HepG2 (cell line): ENCODE data around the gene PDIA2. TPM values are rescaled to one million over a fixed set of nuclear protein-coding genes. Genes with fewer than 3 reads are reported as not detected.

ENCODE experiments used
- ATAC-seq: fragments of 200-7000 bp; cut with Tn5 transposase; 3 replicates; pipeline ENCODE4 v1.9.1; 2020; ENCODE audit warnings: mild to moderate bottlenecking, moderate library complexity
- BruUV-seq: library from RNA; stranded (reverse); fragments of 400-500 nt; replicated peaks from 2 replicates; lab custom pipeline; 2021; lab: Mats Ljungman, UMichigan
- CTCF ChIA-PET: fragments of 300-600 bp; formaldehyde crosslinking; extraction: SDS; loops from one replicate; lab custom pipeline; 2021; ENCODE audit warnings: low total read pairs, inconsistent platforms, low intra/inter-chr PET ratio; lab: Yijun Ruan, JAX
- POLR2A ChIA-PET: fragments of 350-600 bp; sonication (Branson Sonifier 250); formaldehyde crosslinking; loops from one replicate; lab custom pipeline; 2020; ENCODE audit warnings: antibody characterized with exemption, inconsistent platforms; lab: Yijun Ruan, JAX
- DNase-seq: peaks from one replicate; pipeline ENCODE4 v3.0.0-alpha.2; 2015; ENCODE audit warnings: low spot score
- FAIRE-seq: peaks from 3 replicates; lab custom pipeline; 2011; peaks lifted over from hg19 to GRCh38; lab: Jason Lieb, UNC
- H2AFZ ChIP-seq: one replicate; pipeline ENCODE4 v1.6.1; 2011; ENCODE audit warnings: low read length, inconsistent platforms
- H3K27ac ChIP-seq: fragments of 300-600 bp; 3 replicates; pipeline ENCODE4 v1.8.0; 2011; ENCODE audit warnings: mixed run types, mild to moderate bottlenecking, mixed read lengths, low read length, inconsistent platforms; ENCODE audit not compliant: insufficient read depth; ENCODE audit errors: extremely low read length
- H3K27me3 ChIP-seq, 2 experiments: fragments of 200-600 bp in 1 of 2; 2 replicates in 1 of 2; 3 replicates in 1 of 2; pipeline versions ENCODE4 v1.6.0 to v1.8.0; 2011; ENCODE audit warnings: low read length in 2 of 2, mild to moderate bottlenecking in 2 of 2, moderate library complexity in 2 of 2, inconsistent platforms in 1 of 2; ENCODE audit not compliant: insufficient read depth in 2 of 2, control insufficient read depth in 1 of 2
- H3K36me3 ChIP-seq, 2 experiments: fragments of 200-600 bp in 1 of 2; replicated peaks in 1 of 2; 2 replicates in 1 of 2; 3 replicates in 1 of 2; pipeline versions ENCODE4 v1.5.1 to v1.8.0; 2011; ENCODE audit warnings: low read length in 2 of 2, inconsistent platforms in 1 of 2; ENCODE audit not compliant: insufficient read depth in 2 of 2, control insufficient read depth in 1 of 2
- H3K4me1 ChIP-seq: 2 replicates; pipeline ENCODE4 v1.5.1; 2012; ENCODE audit warnings: low read length, inconsistent platforms; ENCODE audit not compliant: insufficient read depth
- H3K4me2 ChIP-seq: 2 replicates; pipeline ENCODE4 v1.6.0; 2011; ENCODE audit warnings: low read depth, low read length, inconsistent platforms
- H3K4me3 ChIP-seq, 3 experiments: fragments of 200-600 bp in 1 of 3; sonication (generic), shearing (Covaris generic) in 1 of 3; replicated peaks in 1 of 3; 2 replicates each; pipeline ENCODE4 v1.5.1; 2011 to 2016; ENCODE audit warnings: low read length in 3 of 3, inconsistent platforms in 2 of 3, low read depth in 2 of 3, mild to moderate bottlenecking in 2 of 3, control low read depth in 1 of 3, mixed read lengths in 1 of 3; ENCODE audit not compliant: insufficient read depth in 1 of 3
- H3K79me2 ChIP-seq: one replicate; pipeline ENCODE4 v1.6.1; 2011; ENCODE audit warnings: low read length, inconsistent platforms; ENCODE audit not compliant: insufficient read depth
- H3K9ac ChIP-seq: 2 replicates; pipeline ENCODE4 v1.6.0; 2011; ENCODE audit warnings: mild to moderate bottlenecking, low read depth, low read length, inconsistent platforms; ENCODE audit not compliant: insufficient read depth
- H3K9me3 ChIP-seq: 2 replicates; pipeline ENCODE4 v1.5.1; 2012; ENCODE audit warnings: mild to moderate bottlenecking, low read length
- H4K20me1 ChIP-seq: 2 replicates; pipeline ENCODE4 v1.6.0; 2011; ENCODE audit warnings: inconsistent platforms, mild to moderate bottlenecking, low read length, moderate library complexity; ENCODE audit not compliant: insufficient read depth
- HNRNPH1 ChIP-seq: fragments of 200-400 bp; formaldehyde crosslinking; optimal IDR thresholded peaks from 2 replicates; pipeline ENCODE3; 2017; ENCODE audit warnings: mild to moderate bottlenecking, low read depth, low read length
- ZNF276 ChIP-seq: sonication (generic); formaldehyde crosslinking; IDR thresholded peaks from 2 replicates; pipeline ENCODE4 v1.4.0; 2020; ENCODE audit warnings: mild to moderate bottlenecking, low read depth, missing genetic modification reagents
- ZNF768 ChIP-seq: sonication (generic); formaldehyde crosslinking; IDR thresholded peaks from 2 replicates; pipeline ENCODE4 v1.4.0; 2020; ENCODE audit warnings: missing genetic modification reagents
- WGBS: methylation state at CpG from one replicate; pipeline ENCODE4 v1.1.6; 2017; ENCODE audit warnings: low lambda C conversion rate; 5-methylcytosine and 5-hydroxymethylcytosine counted together
- in situ Hi-C: cut with HindIII; loops from 2 replicates; pipeline ENCODE4 v1.10.0; 2017; ENCODE audit warnings: low pct_unique_long_range_greater_than_20kb; ENCODE audit not compliant: extremely low pct_ligation_motif_present
- intact Hi-C: fragments of 100-400 bp; cut with micrococcal nuclease; formaldehyde crosslinking; loops from one replicate; pipeline ENCODE4 v1.10.0; 2022; ENCODE audit not compliant: unreplicated experiment
- polyA plus RNA-seq, 8 experiments: library from polyadenylated mRNA; depleted of rRNA in 3 of 8; stranded (reverse) in 7 of 8; unstranded in 1 of 8; fragments of >200 nt; fragmentation: Illumina TruSeq in 4 of 8; extraction: Trizol in 4 of 8; gene quantifications; 2 replicates each; pipeline versions ENCODE4 v1.2.1 to v1.2.3, GENCODE V29; 2011 to 2016; ENCODE audit warnings: low read depth in 4 of 8, missing spikeins in 1 of 8, mixed read lengths in 1 of 8; ENCODE audit not compliant: insufficient read depth in 1 of 8
- total RNA-seq, 5 experiments: library from RNA; depleted of rRNA; stranded (reverse); fragments of >200 nt; fragmentation: Illumina TruSeq; extraction: Trizol; gene quantifications; 2 replicates each; pipeline ENCODE4 v1.2.3, GENCODE V29; 2016; ENCODE audit warnings: low read depth in 1 of 5

PDIA2 gene
- total and polyA plus RNA-seq, 2 of the 13 experiments (the other 11 are each of a cell fraction or from before 2014, with no cell fraction given): 0.35 to 1.9 TPM

- no peak overlapping the region for H3K9ac ChIP-seq
- H3K4me1 ChIP-seq: no peaks in the 10 kb centered on the region
- ATAC-seq (no peak), DNase-seq (no peak), FAIRE-seq (no peak)
- TF ChIP-seq ZNF768 (CRISPR knock-in tag): no peak
- no TSS peak for BruUV-seq
- ChIA-PET CTCF (no interaction called here), POLR2A (no interaction called here)
- H3K27ac ChIP-seq: no peak overlapping the region
- WGBS: 97% methylated on average over 23 of the region's 29 CpGs
- no peak overlapping the region for H3K4me3 ChIP-seq
- no peaks in the 10 kb centered on the region for H3K27me3 ChIP-seq
- H2AFZ ChIP-seq: no peak overlapping the region
- in situ Hi-C loops (no loop called here), intact Hi-C loops (no loop called here)
- no peak overlapping the region for H3K4me2 ChIP-seq
- H4K20me1 ChIP-seq: no peaks in the 10 kb centered on the region
- no peaks in the 10 kb centered on the region for H3K79me2 ChIP-seq
- no peaks in the 10 kb centered on the region for H3K9me3 ChIP-seq
- peaks cover 13 to 25% of the 10 kb centered on the region in 2 experiments; a peak in 4 of 5 replicates for H3K36me3 ChIP-seq
Observed at GRCh38 chr16:262121-262745, 20.7 kb upstream of the PDIA2 start.

- no peak for TF ChIP-seq HNRNPH1
- no peak for TF ChIP-seq ZNF276 (CRISPR knock-in tag)
- WGBS: 98% methylated on average over 22 of the region's 35 CpGs
- peaks cover 6% of the 10 kb centered on the region for H3K4me1 ChIP-seq
- H3K4me2 ChIP-seq: no peak overlapping the region
- no peak for FAIRE-seq
- no peak overlapping the region for H2AFZ ChIP-seq
- in situ Hi-C loops (no loop called here), intact Hi-C loops (no loop called here)
- POLR2A ChIA-PET: no interaction called here
- no peak overlapping the region for H3K9ac ChIP-seq
- DNase-seq: no peak
- no peaks in the 10 kb centered on the region for H3K79me2 ChIP-seq
- peaks cover 13 to 25% of the 10 kb centered on the region in 2 experiments; a peak in 4 of 5 replicates for H3K36me3 ChIP-seq
- CTCF ChIA-PET: no interaction called here
- no TSS peak for BruUV-seq
- H3K27ac ChIP-seq: no peak overlapping the region
- no peaks in the 10 kb centered on the region for H3K9me3 ChIP-seq
- H3K4me3 ChIP-seq: no peak overlapping the region
- no peaks in the 10 kb centered on the region for H3K27me3 ChIP-seq
- ATAC-seq: no peak
- H4K20me1 ChIP-seq: no peaks in the 10 kb centered on the region
Observed at GRCh38 chr16:263182-263774, 19.7 kb upstream of the PDIA2 start.
